ENCODE results near the gene CCR8.
"Not testable (repeated sequence)": the region's sequence is repeated elsewhere in the genome, so short reads cannot be mapped to it uniquely, and the experiment has no call there.

The CCR8 gene

GRCh38 chr3:39351134-39351533, 21.6 kb downstream of the CCR8 start:
- not testable (repeated sequence) for DNase-seq

GRCh38 chr3:39353168-39353927, 23.8 kb downstream of the CCR8 start:
- DNase-seq, result not testable (repeated sequence)

GRCh38 chr3:39358333-39358732, 28.8 kb downstream of the CCR8 start:
- no peak for DNase-seq

- DNase-seq, result no peak
Measured at GRCh38 chr3:39361252-39361927, 31.9 kb downstream of the CCR8 start.

GRCh38 chr3:39362192-39362591, 32.7 kb downstream of the CCR8 start:
- DNase-seq, result no peak

GRCh38 chr3:39362812-39363211, 33.3 kb downstream of the CCR8 start:
- no peak for DNase-seq

GRCh38 chr3:39370450-39370849, 40.9 kb downstream of the CCR8 start:
- not testable (repeated sequence) for DNase-seq

GRCh38 chr3:39372833-39373232, 43.3 kb downstream of the CCR8 start:
- no peak for DNase-seq

GRCh38 chr3:39376959-39377634, 47.6 kb downstream of the CCR8 start:
- no peak for DNase-seq

GRCh38 chr3:39378088-39378487, 48.6 kb downstream of the CCR8 start:
- no peak for DNase-seq

GRCh38 chr3:39378957-39379777, 49.7 kb downstream of the CCR8 start:
- no peak for DNase-seq

GRCh38 chr3:39379778-39380155, 50.3 kb downstream of the CCR8 start:
- DNase-seq, result no peak

- no peak for DNase-seq
Measured at GRCh38 chr3:39381432-39381831, 51.9 kb downstream of the CCR8 start.

Measured in NCI-H1694 (cell line).